HG03095 (cell line): ENCODE data around the gene PEG3.

Experiments
- ATAC-seq: cut with Tn5 transposase; IDR thresholded peaks from one replicate; pipeline ENCODE4 v1.9.1; 2021; ENCODE audit warnings: moderate library complexity; ENCODE audit not compliant: unreplicated experiment

Gene PEG3

DNA sequence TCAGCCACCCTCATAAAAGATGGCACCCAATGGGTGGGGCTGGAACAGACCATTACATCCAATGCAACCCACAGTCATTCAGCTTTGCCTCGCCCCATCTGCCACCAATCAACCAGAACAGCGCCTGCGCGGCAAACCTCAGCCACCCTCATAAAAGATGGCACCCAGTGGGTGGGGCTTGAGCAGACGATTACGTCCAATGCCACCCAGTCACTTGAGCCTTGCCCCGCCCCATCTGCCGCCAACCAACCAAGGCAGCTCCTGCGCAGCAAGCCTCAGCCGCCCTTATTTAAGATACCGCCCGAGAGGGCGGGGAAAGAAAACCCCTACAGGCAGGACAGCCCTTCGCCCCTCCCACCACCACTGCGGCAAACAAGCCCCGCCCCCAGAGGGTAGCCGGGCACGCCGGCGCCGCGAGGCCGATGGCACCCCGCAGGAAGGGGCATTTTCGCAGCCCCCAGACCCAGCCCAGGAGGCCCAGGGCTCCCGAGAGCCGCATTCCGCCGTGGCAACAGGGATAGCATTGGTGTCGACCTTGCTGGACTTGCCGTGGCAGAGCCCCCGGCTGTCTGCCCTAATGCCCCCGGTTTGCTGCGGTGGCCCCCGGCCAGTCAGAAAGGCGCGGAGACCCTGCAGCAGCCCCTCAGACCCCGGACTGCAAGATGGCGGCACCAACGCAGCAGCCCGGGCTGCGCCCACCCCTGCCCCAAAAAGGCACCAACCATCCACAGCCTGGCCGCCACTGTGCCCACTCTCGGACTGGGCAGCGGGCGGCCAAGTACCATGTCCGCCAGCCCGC, 675 bp downstream of the PEG3 start:
- ATAC-seq = no peak

DNA sequence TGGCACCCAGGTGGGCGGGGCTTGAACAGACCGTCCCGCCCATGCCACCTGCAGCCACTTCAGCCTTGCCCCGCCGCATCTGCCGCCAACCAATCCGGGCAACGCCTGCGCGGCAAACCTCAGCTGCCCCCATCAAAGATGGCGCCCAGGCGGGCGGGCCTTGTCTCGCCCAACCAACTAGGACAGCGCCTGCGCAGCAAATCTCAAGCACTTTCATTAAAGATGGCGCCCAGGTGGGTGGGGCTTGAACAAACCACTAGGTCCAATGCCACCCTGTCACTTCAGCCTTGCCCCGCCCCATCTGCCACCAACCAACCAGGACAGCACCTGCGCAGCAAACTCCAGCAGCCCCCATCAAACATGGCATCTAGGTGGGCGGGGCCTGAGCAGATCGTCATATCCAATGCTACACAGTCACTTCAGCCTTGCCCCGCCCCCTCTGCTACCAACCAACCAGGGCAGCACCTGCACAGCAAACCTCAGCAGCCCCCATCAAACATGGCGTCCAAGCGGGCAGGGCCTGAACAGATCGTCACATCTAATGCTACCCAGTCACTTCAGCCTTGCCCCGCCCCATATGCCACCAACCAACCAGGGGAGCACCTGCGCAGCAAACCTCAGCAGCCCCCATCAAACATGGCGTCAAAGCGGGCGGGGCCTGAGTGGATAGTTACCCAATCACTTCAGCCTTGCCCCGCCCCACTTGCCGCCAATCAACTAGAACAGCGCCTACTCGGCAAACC, 1.4 kb downstream of the PEG3 start:
- ATAC-seq = no peak

GRCh38 chr19:56838024-56838908, 2.3 kb downstream of the PEG3 start:
- no peak for ATAC-seq

DNA sequence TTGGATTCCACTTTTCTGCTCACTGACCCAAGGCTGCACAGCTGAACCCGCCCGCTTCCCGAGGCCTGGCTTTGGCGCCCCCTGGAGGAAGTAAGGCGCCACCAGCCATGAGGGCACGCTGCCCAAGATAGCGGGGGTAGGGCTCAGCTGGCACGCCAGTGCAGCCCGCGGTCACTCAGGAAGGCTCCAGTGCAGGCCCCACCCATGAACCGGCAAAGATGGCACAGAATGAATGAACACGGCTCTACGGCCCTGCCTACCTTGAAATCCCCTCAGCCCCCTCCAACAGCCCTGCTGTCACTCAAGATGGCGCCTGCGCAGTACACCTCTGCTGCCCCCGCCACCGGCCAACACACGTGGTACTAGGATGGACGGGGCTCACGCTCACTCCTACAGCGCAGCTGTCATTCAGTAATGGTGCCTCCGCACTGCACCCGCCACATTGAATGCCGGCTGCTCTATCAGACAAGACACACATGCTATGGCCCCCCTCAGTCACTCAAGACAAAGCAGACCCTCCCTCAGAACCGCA, 3.0 kb downstream of the PEG3 start:
- ATAC-seq = no peak

DNA sequence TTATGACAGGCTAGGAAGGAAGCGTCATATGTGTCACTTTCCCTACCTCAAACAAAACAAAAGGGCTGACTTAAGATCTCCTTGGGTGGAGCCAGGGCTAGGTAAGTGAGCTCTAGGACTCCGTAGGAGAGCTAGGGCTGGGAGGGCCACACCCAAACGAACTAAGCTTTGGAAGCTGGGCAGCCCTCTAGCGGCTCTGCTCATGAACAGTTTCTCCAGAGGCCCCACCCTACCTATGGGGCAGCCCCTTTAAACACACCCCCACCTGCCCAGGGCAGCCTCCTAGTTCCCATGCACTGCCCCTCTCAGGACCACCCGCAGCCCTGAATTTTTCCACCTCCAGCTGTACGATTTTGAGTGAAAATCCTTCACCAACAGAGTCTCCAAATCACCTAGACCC, 3.5 kb downstream of the PEG3 start:
- ATAC-seq = no peak

GRCh38 chr19:56836059-56836458, 4.5 kb downstream of the PEG3 start:
- no peak for ATAC-seq

GRCh38 chr19:56835401-56835800, 5.1 kb downstream of the PEG3 start:
- no peak for ATAC-seq

DNA sequence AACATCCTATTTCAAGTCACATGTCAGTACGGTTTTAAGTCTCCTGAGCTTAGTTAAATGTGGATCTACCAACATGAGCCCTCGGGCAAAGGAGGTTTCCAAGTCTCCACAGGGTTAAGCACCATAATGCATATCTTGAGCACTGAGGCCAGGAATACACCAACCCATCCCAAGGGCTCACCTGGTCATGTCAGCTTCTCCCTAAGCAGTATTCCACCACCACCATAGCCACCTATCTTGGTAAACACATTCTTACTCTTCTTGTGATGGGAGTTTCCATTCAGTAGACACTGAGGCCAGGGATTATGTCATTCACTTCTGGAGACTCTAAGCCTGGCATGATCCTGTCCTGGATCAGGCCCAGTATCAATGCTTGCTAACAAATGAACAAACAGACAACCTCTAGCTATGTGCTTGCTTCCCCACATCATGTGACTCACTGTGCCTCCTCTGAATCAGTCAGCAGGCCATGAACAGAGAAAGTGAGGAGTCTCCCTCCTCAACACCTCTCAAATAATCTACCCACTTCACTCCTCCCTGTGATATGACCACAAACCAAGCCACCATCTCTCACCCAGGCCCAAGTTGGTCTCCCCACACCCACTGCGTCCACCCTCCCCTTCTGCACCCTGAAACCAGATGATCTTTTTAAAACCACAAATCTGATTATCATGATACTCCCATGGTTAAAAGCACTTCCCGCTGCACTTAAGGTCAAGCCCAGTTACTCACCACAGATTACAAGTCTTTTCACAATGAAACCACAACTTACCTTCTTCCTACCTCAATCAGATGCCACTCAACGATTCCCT, 5.8 kb downstream of the PEG3 start:
- ATAC-seq = no peak

GRCh38 chr19:56832352-56832928, 8.1 kb downstream of the PEG3 start:
- no peak for ATAC-seq

DNA sequence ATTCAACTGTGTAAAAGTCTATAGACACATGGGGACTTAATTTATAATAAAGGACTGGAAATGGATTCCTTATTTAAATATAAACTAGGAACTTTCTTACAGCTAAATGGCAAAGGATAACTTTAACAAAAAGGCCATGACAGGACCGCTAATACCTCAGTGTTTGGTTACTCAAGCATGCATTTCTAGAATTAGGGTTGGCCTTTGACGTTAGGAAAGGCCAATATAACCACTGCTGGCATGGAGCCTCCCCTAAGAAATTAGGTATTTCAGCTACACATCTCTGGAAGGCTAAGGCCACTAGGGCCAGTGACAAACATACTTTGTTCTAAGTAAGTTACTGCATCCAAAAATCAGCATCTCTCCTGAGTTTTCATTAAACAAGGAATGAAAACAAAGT, 9.3 kb downstream of the PEG3 start:
- no peak for ATAC-seq

- ATAC-seq = no peak
Observed at GRCh38 chr19:56829596-56829995, 10.9 kb downstream of the PEG3 start.

- no peak for ATAC-seq
Observed at GRCh38 chr19:56827708-56828107, 12.8 kb downstream of the PEG3 start.

- no peak for ATAC-seq
Observed at GRCh38 chr19:56823956-56824355, 16.6 kb downstream of the PEG3 start.

DNA sequence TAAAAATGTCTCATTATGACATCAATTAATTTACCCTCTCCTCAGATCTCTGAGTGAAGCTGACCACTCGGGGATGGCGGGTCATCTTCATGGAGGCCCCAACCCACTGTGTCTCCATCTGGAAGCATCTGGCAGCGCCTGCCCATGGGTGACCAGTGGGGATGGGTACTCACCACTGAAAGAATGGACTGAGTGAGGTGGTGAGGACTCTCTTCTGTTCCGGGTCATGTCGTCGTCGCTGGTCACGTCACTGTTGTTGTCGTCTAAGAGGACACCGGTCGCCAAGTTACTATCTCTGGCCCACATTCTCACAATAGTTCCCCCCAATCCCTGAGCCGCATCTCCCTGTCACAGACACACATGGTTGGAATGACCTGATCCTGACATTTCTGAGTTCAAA, 17.1 kb downstream of the PEG3 start:
- no peak for ATAC-seq

- no peak for ATAC-seq
Observed at GRCh38 chr19:56822755-56823154, 17.8 kb downstream of the PEG3 start.

DNA sequence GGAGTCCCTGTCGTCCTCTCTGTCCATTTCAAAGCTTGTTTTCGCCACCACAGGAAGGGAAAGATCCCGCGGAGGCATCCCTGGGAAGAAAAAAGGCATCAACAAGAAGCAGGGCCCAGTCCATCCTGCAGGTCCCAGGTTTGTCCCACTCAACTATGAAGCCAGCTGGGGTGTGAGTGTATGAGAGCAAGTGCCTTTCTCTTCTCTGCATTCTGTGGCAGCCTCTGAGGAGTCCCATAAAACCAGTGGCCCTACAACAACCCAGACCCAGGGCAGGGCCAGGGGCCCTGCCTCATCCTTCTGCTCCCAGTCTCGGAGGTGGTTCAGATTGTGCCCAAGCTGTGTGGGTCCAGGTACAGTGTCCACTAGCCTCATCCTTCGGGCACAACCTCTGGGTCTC, 18.9 kb downstream of the PEG3 start:
- ATAC-seq = no peak

- no peak for ATAC-seq
Observed at GRCh38 chr19:56821209-56821608, 19.3 kb downstream of the PEG3 start.

GRCh38 chr19:56819166-56819565, 21.4 kb downstream of the PEG3 start:
- no peak for ATAC-seq

- ATAC-seq = no peak
Observed at GRCh38 chr19:56814656-56815055, 25.9 kb downstream of the PEG3 start.

GRCh38 chr19:56813531-56813930, 27.0 kb downstream of the PEG3 start:
- ATAC-seq = no peak
